PC-3 (cell line): Measurements from ENCODE around the gene ACER2.

Experiments
- CTCF ChIP-seq: fragments of 300-600 bp; sonication (generic); conservative IDR thresholded peaks from 2 replicates; pipeline ENCODE4 v1.5.1; 2017; ENCODE audit warnings: antibody characterized with exemption, low read depth, mild to moderate bottlenecking, low read length
- EZH2 ChIP-seq: fragments of 300-600 bp; sonication (generic); IDR thresholded peaks from one replicate; pipeline ENCODE4 v1.6.1; 2017; ENCODE audit warnings: antibody characterized with exemption, mild to moderate bottlenecking, low read length; ENCODE audit not compliant: unreplicated experiment
- EZH2phosphoT487 ChIP-seq: fragments of 300-600 bp; sonication (generic); IDR thresholded peaks from 2 replicates; pipeline ENCODE4 v1.6.1; 2018; ENCODE audit warnings: mild to moderate bottlenecking, antibody characterized with exemption, low read length, borderline replicate concordance

- TF ChIP-seq CTCF (no peak), EZH2 (no peak), EZH2phosphoT487 (no peak)
These were observed 42.7 kb downstream of the ACER2 start for GRCh38 chr9:19451240-19452087.
